Activated T-cell treated with anti-CD3 and anti-CD28 coated beads, Interleukin-2, amount 50 U/mL, for 4 hours (primary cell): ENCODE measurements around the gene SPIN2B. TPM values are rescaled to one million over a fixed set of nuclear protein-coding genes. Genes with fewer than 3 reads are reported as not detected.
"Not testable (repeated sequence)": the region's sequence is repeated elsewhere in the genome, so short reads cannot be mapped to it uniquely, and the experiment has no call there.

Experiments
- ATAC-seq, 2 donors: fragments of 200-7000 bp; cut with Tn5 transposase; one replicate each; pipeline ENCODE4 v1.10.0; 2021
- DNase-seq: peaks from one replicate; pipeline ENCODE4 v3.0.0-alpha.2; 2020
- H3K27me3 Mint-ChIP-seq: one replicate; pipeline ENCODE4 v1.8.0; 2021; ENCODE audit warnings: low read depth, mixed read lengths
- H3K36me3 Mint-ChIP-seq: one replicate; pipeline ENCODE4 v1.8.0; 2022; ENCODE audit warnings: mixed read lengths; ENCODE audit not compliant: insufficient read depth
- H3K4me1 Mint-ChIP-seq: one replicate; pipeline ENCODE4 v1.8.0; 2021; ENCODE audit warnings: low read depth, mixed read lengths
- H3K4me3 Mint-ChIP-seq: one replicate; pipeline ENCODE4 v1.8.0; 2021; ENCODE audit warnings: mild to moderate bottlenecking, moderate library complexity, mixed read lengths
- H3K9me3 Mint-ChIP-seq: one replicate; pipeline ENCODE4 v1.8.0; 2021; ENCODE audit warnings: mixed read lengths
- total RNA-seq, 3 donors: library from RNA; stranded (reverse); gene quantifications; one replicate each; pipeline ENCODE4 v1.2.1, GENCODE V29; 2021

The SPIN2B gene
- total RNA-seq, 3 donors from 2014 or later: 3.4 to 5.4 (median 3.5) TPM

DNA sequence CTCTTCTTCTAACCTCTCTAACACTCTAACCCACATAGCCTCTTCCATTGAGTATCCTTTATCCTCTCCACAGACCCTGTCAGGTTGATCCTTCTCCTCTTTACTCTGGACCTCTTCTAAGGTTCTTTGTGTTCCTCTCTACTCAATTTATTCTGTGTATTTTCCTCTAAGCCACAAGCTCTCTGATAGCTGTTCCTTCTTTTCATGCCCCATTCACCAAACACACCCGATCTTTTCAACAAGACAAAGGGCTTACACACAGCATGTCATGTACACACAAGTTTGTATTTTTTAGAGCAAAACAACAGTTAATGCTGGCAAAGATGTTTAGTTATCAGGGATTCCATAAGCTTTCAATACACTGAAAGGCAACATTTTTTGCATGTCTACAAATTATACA, 1.9 kb downstream of the SPIN2B start:
- H3K4me1 Mint-ChIP-seq: peaks cover 6% of the 10 kb centered on the region
- H3K4me3 Mint-ChIP-seq: no peak overlapping the region
- no peaks in the 10 kb centered on the region for H3K9me3 Mint-ChIP-seq
- H3K27me3 Mint-ChIP-seq: no peaks in the 10 kb centered on the region
- H3K36me3 Mint-ChIP-seq: peaks cover 7% of the 10 kb centered on the region
- ATAC-seq (no peak), DNase-seq (no peak)

DNA sequence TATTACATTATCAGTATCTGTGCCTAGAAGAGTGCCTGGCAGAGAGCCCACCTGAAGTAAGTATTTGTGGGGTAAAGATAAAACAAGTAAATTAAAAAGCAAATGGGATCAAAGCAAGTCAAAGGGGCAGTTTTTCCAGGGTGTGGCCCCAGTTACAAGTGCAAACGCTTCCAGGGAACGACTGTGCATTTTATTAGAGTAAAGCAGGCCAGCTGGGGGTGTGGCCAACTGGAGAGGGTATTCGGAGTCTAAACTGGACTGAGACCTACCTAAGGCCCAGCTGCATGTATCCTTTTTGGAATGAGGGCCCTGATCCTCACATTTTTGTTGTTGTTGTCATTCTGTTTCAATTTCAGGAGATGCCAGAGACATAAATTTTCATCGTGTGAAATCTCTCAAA, 3.8 kb downstream of the SPIN2B start:
- not testable (repeated sequence) for H3K4me1 Mint-ChIP-seq, H3K27me3 Mint-ChIP-seq, DNase-seq, H3K9me3 Mint-ChIP-seq, ATAC-seq, H3K4me3 Mint-ChIP-seq
- H3K36me3 Mint-ChIP-seq: peaks cover 11% of the 10 kb centered on the region

- Mint-ChIP-seq H3K27me3 (no peaks in the 10 kb centered on the region), H3K9me3 (no peaks in the 10 kb centered on the region), H3K36me3 (peaks cover 12% of the 10 kb centered on the region), H3K4me3 (no peak overlapping the region), H3K4me1 (no peaks in the 10 kb centered on the region)
- no peak for DNase-seq
- ATAC-seq: no peak
Observed at GRCh38 chrX:57104921-57105398, 16.4 kb downstream of the SPIN2B start.

DNA sequence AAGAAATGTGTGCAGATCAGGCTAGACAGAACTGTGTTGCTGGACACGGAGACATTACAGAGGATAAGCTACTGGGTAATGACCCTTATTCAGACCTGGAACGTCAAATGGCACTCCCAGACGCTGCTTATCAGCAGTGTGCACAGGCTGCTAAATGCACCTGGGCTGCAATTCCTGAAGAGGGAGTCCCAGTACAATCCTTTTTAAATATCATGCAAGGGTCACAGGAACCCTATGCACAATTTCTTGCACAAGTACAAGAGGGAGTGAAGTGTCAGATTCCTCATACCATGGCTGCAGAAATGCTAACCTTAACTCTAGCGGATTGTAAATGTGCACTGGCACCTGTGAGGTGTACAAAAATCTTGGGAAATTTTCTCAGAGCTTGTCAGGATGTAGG, 16.9 kb downstream of the SPIN2B start:
- Mint-ChIP-seq H3K36me3 (peaks cover 15% of the 10 kb centered on the region), H3K4me1 (no peaks in the 10 kb centered on the region), H3K4me3 (no peak overlapping the region), H3K9me3 (no peaks in the 10 kb centered on the region), H3K27me3 (no peaks in the 10 kb centered on the region)
- no peak for DNase-seq
- ATAC-seq: no peak

DNA sequence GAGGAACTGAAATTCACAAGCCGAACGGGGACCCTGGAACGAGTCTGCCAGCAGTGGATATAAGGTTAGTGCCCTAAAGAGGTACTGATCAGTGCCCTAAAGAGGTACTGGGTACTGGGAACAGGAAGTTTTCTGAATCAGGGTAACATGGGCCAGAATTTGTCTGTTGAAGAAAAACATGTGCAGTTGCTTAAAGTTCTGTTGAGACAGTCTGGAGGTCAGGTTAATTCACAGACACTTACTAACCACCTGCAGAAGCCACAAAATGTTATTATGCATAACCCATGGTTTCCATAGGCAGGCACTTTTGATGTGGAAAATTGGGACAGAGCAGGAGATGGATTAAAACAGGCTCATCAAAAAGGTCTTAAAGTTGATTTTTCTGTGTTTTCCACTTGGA, 17.9 kb downstream of the SPIN2B start:
- H3K4me3 Mint-ChIP-seq: no peak overlapping the region
- DNase-seq (no peak), ATAC-seq (no peak)
- H3K4me1 Mint-ChIP-seq: no peaks in the 10 kb centered on the region
- no peaks in the 10 kb centered on the region for H3K27me3 Mint-ChIP-seq
- peaks cover 18% of the 10 kb centered on the region for H3K36me3 Mint-ChIP-seq
- peaks cover 4% of the 10 kb centered on the region for H3K9me3 Mint-ChIP-seq

DNA sequence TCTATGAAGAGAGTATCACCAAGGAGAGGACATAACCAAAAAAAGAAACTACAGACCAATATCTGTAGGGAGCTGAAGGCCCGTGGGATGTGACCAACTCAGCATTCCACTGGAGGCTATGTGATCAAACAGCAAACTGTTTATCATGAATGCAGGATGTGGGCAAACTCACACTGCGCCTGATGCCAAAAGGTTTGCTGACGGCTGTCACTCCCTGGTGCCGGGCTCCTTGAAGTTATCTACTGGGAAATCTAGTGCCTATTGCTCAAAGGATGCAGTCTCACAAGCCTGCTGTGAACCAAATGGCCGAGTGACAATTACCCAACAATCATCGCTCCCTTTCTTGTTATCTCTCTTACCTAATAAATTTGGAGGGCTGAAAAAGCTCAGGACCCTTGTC, 18.4 kb downstream of the SPIN2B start:
- H3K9me3 Mint-ChIP-seq, DNase-seq, H3K4me3 Mint-ChIP-seq, H3K27me3 Mint-ChIP-seq, ATAC-seq, H3K4me1 Mint-ChIP-seq: not testable (repeated sequence)
- H3K36me3 Mint-ChIP-seq: peaks cover 24% of the 10 kb centered on the region

DNA sequence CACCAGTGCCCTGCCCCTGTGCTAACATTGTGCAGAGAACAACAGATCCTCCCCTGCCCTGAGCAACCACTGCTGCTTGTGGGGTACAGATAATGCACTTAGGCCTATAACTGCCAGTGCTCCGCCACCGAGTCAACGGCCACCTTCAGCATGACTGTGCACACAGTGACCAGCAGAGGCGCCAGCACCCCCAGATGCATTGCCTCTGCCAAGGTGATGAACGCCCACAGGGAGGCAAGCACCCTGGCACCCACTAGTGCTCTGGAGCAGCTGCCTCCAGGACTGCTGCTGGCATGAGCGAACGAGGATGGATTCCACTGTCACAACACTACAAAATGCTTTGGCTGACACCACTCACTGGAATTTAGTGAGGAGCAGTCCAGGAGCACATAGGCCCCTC, 38.2 kb downstream of the SPIN2B start:
- Mint-ChIP-seq H3K27me3 (no peaks in the 10 kb centered on the region), H3K4me3 (no peak overlapping the region), H3K9me3 (peaks cover 13% of the 10 kb centered on the region), H3K36me3 (peaks cover 36% of the 10 kb centered on the region), H3K4me1 (no peaks in the 10 kb centered on the region)
- DNase-seq: no peak
- no peak for ATAC-seq

DNA sequence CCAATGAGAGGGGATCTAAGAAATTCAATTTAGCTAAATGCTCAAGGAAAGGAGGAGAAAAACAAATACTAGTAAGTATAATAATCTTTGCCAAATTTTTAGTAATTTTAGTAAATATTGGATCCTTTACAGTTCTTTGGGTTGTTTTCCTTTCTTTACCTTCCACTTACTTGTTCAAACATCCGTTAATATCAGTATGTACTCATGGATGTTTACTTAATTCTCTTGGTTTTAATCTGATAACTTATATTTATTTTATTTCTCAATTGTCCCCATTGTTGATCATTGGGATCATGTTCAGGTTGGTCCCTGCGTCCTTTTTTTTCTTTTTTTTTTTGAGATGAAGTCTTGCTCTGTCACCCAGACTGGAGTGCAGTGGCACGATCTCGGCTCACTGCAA, 46.9 kb downstream of the SPIN2B start:
- H3K4me3 Mint-ChIP-seq: no peak overlapping the region

DNA sequence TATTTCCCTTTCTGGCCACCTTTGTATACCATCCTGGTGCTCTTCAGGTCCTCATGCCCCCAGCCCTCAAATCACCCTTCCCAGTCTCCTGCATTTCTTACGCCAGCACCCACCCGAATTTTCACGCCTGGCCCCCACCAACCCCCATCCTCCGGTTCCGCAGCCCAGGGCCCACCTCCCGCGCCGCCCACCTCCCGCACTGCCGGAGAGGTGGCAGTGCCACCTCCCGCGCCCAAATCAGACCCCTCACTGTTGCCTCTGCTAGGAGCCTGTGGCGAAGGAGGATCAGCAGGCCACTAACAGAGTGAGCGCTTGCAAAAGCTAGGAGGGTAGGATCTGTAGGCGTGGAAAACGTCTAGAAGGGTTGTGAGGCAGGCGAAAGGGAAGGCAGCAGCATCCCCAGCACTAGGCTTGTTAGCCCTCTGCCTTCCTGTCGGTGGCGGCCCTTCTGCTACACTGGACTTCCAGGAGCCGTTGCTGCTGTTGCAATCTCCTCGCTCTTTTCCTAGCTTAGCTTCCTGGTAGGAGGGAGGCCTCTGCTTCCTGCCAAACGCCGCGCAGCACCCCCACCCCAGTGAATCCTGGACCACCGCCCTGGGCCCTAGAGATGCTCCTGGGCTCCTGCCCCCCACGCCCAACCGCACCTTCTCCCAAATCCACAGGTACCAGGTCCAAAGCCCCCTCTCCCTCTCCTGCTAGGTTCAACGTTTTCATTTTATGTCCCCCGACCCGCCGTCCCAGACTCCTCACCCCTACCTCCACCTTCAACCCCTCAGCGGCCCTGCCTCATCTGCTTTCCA, 51.0 kb downstream of the SPIN2B start:
- no peak overlapping the region for H3K4me3 Mint-ChIP-seq
- peaks cover 1% of the 10 kb centered on the region for H3K27me3 Mint-ChIP-seq
- ATAC-seq: no peak
- no peaks in the 10 kb centered on the region for H3K4me1 Mint-ChIP-seq
- no peak for DNase-seq
- no peaks in the 10 kb centered on the region for H3K9me3 Mint-ChIP-seq
- no peaks in the 10 kb centered on the region for H3K36me3 Mint-ChIP-seq

More for the DNA sequence above, 46.9 kb downstream of the SPIN2B start:
- no peaks in the 10 kb centered on the region for H3K27me3 Mint-ChIP-seq
- ATAC-seq (no peak), DNase-seq (no peak)
- H3K4me1 Mint-ChIP-seq: no peaks in the 10 kb centered on the region
- peaks cover 3% of the 10 kb centered on the region for H3K9me3 Mint-ChIP-seq
- H3K36me3 Mint-ChIP-seq: no peaks in the 10 kb centered on the region

Other genes with a start within 250 kb of the SPIN2B start
- gene SPIN3, start 126.0 kb downstream of the SPIN2B start, total RNA-seq: 1 to 10 TPM; 4.5 to 7.0 (median 6.1) TPM
- gene SPIN2A, start 15.8 kb upstream of the SPIN2B start, total RNA-seq: under 1 TPM; 0.20 to 0.24 (median 0.22) TPM
- gene FAAH2, start 165.2 kb upstream of the SPIN2B start, total RNA-seq: 1 to 10 TPM; 1.9 to 3.2 (median 2.1) TPM